ENCODE data around the gene RGS7.
"Not testable (repeated sequence)": the region's sequence is repeated elsewhere in the genome, so short reads cannot be mapped to it uniquely, and the experiment has no call there.

RGS7 gene

GRCh38 chr1:241007668-241008067 lies 349.3 kb downstream of the RGS7 start:
- no peak for DNase-seq
- intact Hi-C loops (cut with DNase I): no loop called here

- intact Hi-C loops (cut with DNase I): no loop called here
- no peak for DNase-seq
Measured at GRCh38 chr1:240999826-241000225, 357.2 kb downstream of the RGS7 start.

- no peak for DNase-seq
- intact Hi-C loops (cut with DNase I): no loop called here
Measured at GRCh38 chr1:240998441-240999015, 358.5 kb downstream of the RGS7 start.

GRCh38 chr1:240998024-240998423 lies 359.0 kb downstream of the RGS7 start:
- DNase-seq: no peak
- intact Hi-C loops (cut with DNase I): no loop called here

GRCh38 chr1:240993004-240993403 lies 364.0 kb downstream of the RGS7 start:
- intact Hi-C loops (cut with DNase I): no loop called here
- no peak for DNase-seq

- intact Hi-C loops (cut with DNase I): no loop called here
- DNase-seq: no peak
Measured at GRCh38 chr1:240991230-240991629, 365.8 kb downstream of the RGS7 start.

GRCh38 chr1:240987928-240988327 lies 369.1 kb downstream of the RGS7 start:
- intact Hi-C loops (cut with DNase I): no loop called here
- DNase-seq: no peak

- intact Hi-C loops (cut with DNase I): no loop called here
Measured at GRCh38 chr1:240985081-240985480, 371.9 kb downstream of the RGS7 start.

GRCh38 chr1:240980342-240980741 lies 376.7 kb downstream of the RGS7 start:
- no peak for DNase-seq
- intact Hi-C loops (cut with DNase I): no loop called here

More at GRCh38 chr1:240985081-240985480, 371.9 kb downstream of the RGS7 start:
- DNase-seq: no peak

GRCh38 chr1:240976685-240977084 lies 380.3 kb downstream of the RGS7 start:
- intact Hi-C loops (cut with DNase I): no loop called here
- no peak for DNase-seq

GRCh38 chr1:240973875-240974274 lies 383.1 kb downstream of the RGS7 start:
- intact Hi-C loops (cut with DNase I): no loop called here
- DNase-seq: no peak

GRCh38 chr1:240972059-240972458 lies 384.9 kb downstream of the RGS7 start:
- DNase-seq; intact Hi-C loops (cut with DNase I): not testable (repeated sequence)

GRCh38 chr1:240970253-240970652 lies 386.8 kb downstream of the RGS7 start:
- no peak for DNase-seq
- intact Hi-C loops (cut with DNase I): no loop called here

GRCh38 chr1:240968864-240969263 lies 388.1 kb downstream of the RGS7 start:
- intact Hi-C loops (cut with DNase I): no loop called here
- no peak for DNase-seq

- DNase-seq: no peak
- intact Hi-C loops (cut with DNase I): no loop called here
Measured at GRCh38 chr1:240967070-240967724, 389.8 kb downstream of the RGS7 start.

GRCh38 chr1:240965581-240966091 lies 391.4 kb downstream of the RGS7 start:
- no peak for DNase-seq
- intact Hi-C loops (cut with DNase I): no loop called here

GRCh38 chr1:240962086-240962485 lies 394.9 kb downstream of the RGS7 start:
- intact Hi-C loops (cut with DNase I): no loop called here
- no peak for DNase-seq

GRCh38 chr1:240956424-240956823 lies 400.6 kb downstream of the RGS7 start:
- DNase-seq: no peak
- intact Hi-C loops (cut with DNase I): no loop called here

GRCh38 chr1:240956020-240956419 lies 401.0 kb downstream of the RGS7 start:
- no peak for DNase-seq
- intact Hi-C loops (cut with DNase I): no loop called here

- intact Hi-C loops (cut with DNase I): no loop called here
- DNase-seq: no peak
Measured at GRCh38 chr1:240947438-240948224, 409.4 kb downstream of the RGS7 start.

- intact Hi-C loops (cut with DNase I): no loop called here
- DNase-seq: no peak
Measured at GRCh38 chr1:240946926-240947325, 410.1 kb downstream of the RGS7 start.

- intact Hi-C loops (cut with DNase I): no loop called here
- no peak for DNase-seq
Measured at GRCh38 chr1:240942901-240943300, 414.1 kb downstream of the RGS7 start.

All from posterior cingulate gyrus (tissue), 11 donors.